ENCODE measurements around the gene DOK7. TPM values are rescaled to one million over a fixed set of nuclear protein-coding genes. Genes with fewer than 3 reads are reported as not detected.

DOK7 gene
- polyA plus RNA-seq, 3 donors: not detected

GRCh38 chr4:3424522-3425095 is 38.5 kb upstream of the DOK7 start:
- Histone ChIP-seq H3K4me1 (ENCODE audit: control insufficient read depth in 1 of 2, insufficient read depth in 2 of 2, low read length in 2 of 2) (no peaks in the 10 kb centered on the region), H3K9ac (ENCODE audit: insufficient read depth, low read length, poor library complexity, severe bottlenecking) (no peak overlapping the region), H3K79me2 (ENCODE audit: insufficient read depth, low read length) (no peaks in the 10 kb centered on the region), H2AFZ (ENCODE audit: insufficient read depth, low read depth, low read length, poor library complexity, severe bottlenecking) (no peak overlapping the region), H3K9me3 (replicated peaks in 1 of 2; ENCODE audit: control insufficient read depth in 1 of 2, insufficient read depth in 1 of 2, low read length in 2 of 2) (no peaks in the 10 kb centered on the region), H3K27me3 (ENCODE audit: control insufficient read depth in 2 of 2, insufficient read depth in 2 of 2, low read length in 2 of 2) (no peaks in the 10 kb centered on the region), H4K20me1 (ENCODE audit: insufficient read depth, low read length) (no peaks in the 10 kb centered on the region), H3K27ac (ENCODE audit: low read depth in 1 of 2, low read length in 2 of 2) (no peak overlapping the region), H3K36me3 (replicated peaks in 1 of 2; ENCODE audit: control insufficient read depth in 1 of 2, insufficient read depth in 2 of 2, low read length in 2 of 2) (peaks cover 5 to 9% of the 10 kb centered on the region in 2 donors), H3K4me2 (replicated peaks; ENCODE audit: extremely low read depth, low read length, poor library complexity, severe bottlenecking) (no peak overlapping the region), H3K4me3 (replicated peaks in 1 of 3; ENCODE audit: low read depth in 2 of 3, low read length in 3 of 3) (no peak overlapping the region)
- TF ChIP-seq CTCF (IDR thresholded peaks at IDR 0.05): no peak
- DNase-seq: no peak
- H3K9me3 Mint-ChIP-seq: peaks cover 0 to 1% (median 0%) of the 10 kb centered on the region in 7 donors
- H3K27me3 Mint-ChIP-seq (ENCODE audit: low read depth in 3 of 3): no peaks in the 10 kb centered on the region
- intact Hi-C loops (cut with micrococcal nuclease): no loop called here
- H3K4me1 Mint-ChIP-seq: no peaks in the 10 kb centered on the region
- 94% methylated on average over 18 of the region's 20 CpGs for WGBS (ENCODE audit: insufficient coverage)
- no peak overlapping the region for H3K4me3 Mint-ChIP-seq
- peaks cover 12 to 15% of the 10 kb centered on the region in 2 donors for H3K36me3 Mint-ChIP-seq
- peak overlapping the region in 1 of 7 donors; percentile 1 for H3K27ac Mint-ChIP-seq

- Histone ChIP-seq H3K9me3 (replicated peaks in 1 of 2; ENCODE audit: control insufficient read depth in 1 of 2, insufficient read depth in 1 of 2, low read length in 2 of 2) (no peaks in the 10 kb centered on the region), H3K4me3 (replicated peaks in 1 of 3; ENCODE audit: low read depth in 2 of 3, low read length in 3 of 3) (no peak overlapping the region), H2AFZ (ENCODE audit: insufficient read depth, low read depth, low read length, poor library complexity, severe bottlenecking) (no peak overlapping the region), H3K36me3 (replicated peaks in 1 of 2; ENCODE audit: control insufficient read depth in 1 of 2, insufficient read depth in 2 of 2, low read length in 2 of 2) (peaks cover 5 to 9% of the 10 kb centered on the region in 2 donors), H3K4me1 (ENCODE audit: control insufficient read depth in 1 of 2, insufficient read depth in 2 of 2, low read length in 2 of 2) (no peaks in the 10 kb centered on the region), H3K27me3 (ENCODE audit: control insufficient read depth in 2 of 2, insufficient read depth in 2 of 2, low read length in 2 of 2) (no peaks in the 10 kb centered on the region), H4K20me1 (ENCODE audit: insufficient read depth, low read length) (no peaks in the 10 kb centered on the region), H3K79me2 (ENCODE audit: insufficient read depth, low read length) (no peaks in the 10 kb centered on the region), H3K9ac (ENCODE audit: insufficient read depth, low read length, poor library complexity, severe bottlenecking) (no peak overlapping the region), H3K27ac (ENCODE audit: low read depth in 1 of 2, low read length in 2 of 2) (no peak overlapping the region), H3K4me2 (replicated peaks; ENCODE audit: extremely low read depth, low read length, poor library complexity, severe bottlenecking) (no peak overlapping the region)
- H3K27me3 Mint-ChIP-seq (ENCODE audit: low read depth in 3 of 3): peaks cover 0 to 2% (median 1%) of the 10 kb centered on the region in 3 donors
- H3K4me3 Mint-ChIP-seq: no peak overlapping the region
- no peak for DNase-seq
- H3K4me1 Mint-ChIP-seq: no peaks in the 10 kb centered on the region
- intact Hi-C loops (cut with micrococcal nuclease): no loop called here
- H3K36me3 Mint-ChIP-seq: peaks cover 9 to 17% of the 10 kb centered on the region in 2 donors
- 89% methylated on average over 20 of the region's 24 CpGs for WGBS (ENCODE audit: insufficient coverage)
- H3K9me3 Mint-ChIP-seq: no peaks in the 10 kb centered on the region
- TF ChIP-seq CTCF (IDR thresholded peaks at IDR 0.05): no peak
- no peak overlapping the region for H3K27ac Mint-ChIP-seq
Observed at GRCh38 chr4:3426465-3427133, 36.5 kb upstream of the DOK7 start.

All from CD14-positive monocyte (primary cell).